HL-60 (cell line): ENCODE measurements around the gene TATDN2.

ENCODE experiments used
- DNase-seq, 2 experiments: peaks; one replicate each; pipeline ENCODE4 v3.0.0-alpha.2; 2010 to 2020; ENCODE audit warnings: low read depth in 1 of 2, low spot score in 1 of 2
- H3K27ac ChIP-seq: fragments of 250-450 bp; sonication (Bioruptor Pico); replicated peaks from 2 replicates; pipeline ENCODE4 v1.5.1; 2020; ENCODE audit warnings: mild to moderate bottlenecking, moderate library complexity
- H3K27me3 ChIP-seq: fragments of 250-450 bp; sonication (Bioruptor Pico); 2 replicates; pipeline ENCODE4 v1.5.1; 2021; ENCODE audit warnings: mild to moderate bottlenecking, moderate library complexity; ENCODE audit not compliant: insufficient read depth, poor library complexity, severe bottlenecking
- H3K4me3 ChIP-seq: replicated peaks from 2 replicates; pipeline ENCODE4 v1.5.1; 2011; ENCODE audit warnings: mild to moderate bottlenecking, control low read depth, low read length; ENCODE audit not compliant: insufficient read depth
- CTCF ChIP-seq: IDR thresholded peaks from one replicate; pipeline ENCODE4 v1.5.1; 2011; ENCODE audit warnings: low read length, control low read depth, inconsistent platforms; ENCODE audit not compliant: insufficient read depth
- GABPA ChIP-seq: IDR thresholded peaks from 2 replicates; pipeline ENCODE4 v1.6.1; 2012; ENCODE audit warnings: low read depth
- POLR2AphosphoS5 ChIP-seq: IDR thresholded peaks from 2 replicates; pipeline ENCODE4 v1.6.1; 2012; ENCODE audit warnings: low read depth
- REST ChIP-seq: IDR thresholded peaks from 2 replicates; pipeline ENCODE4 v1.6.1; 2012; ENCODE audit warnings: low read depth; ENCODE audit not compliant: insufficient replicate concordance
- SPI1 ChIP-seq: IDR thresholded peaks from 2 replicates; pipeline ENCODE4 v1.6.1; 2012; ENCODE audit warnings: low read depth, mild to moderate bottlenecking, borderline replicate concordance

TATDN2 gene

GRCh38 chr3:10281951-10282350 is 33.7 kb downstream of the TATDN2 start:
- TF ChIP-seq CTCF (no peak), SPI1 (no peak), GABPA (no peak), REST (no peak), POLR2AphosphoS5 (no peak)
- Histone ChIP-seq H3K27me3 (no peaks in the 10 kb centered on the region), H3K4me3 (no peak overlapping the region), H3K27ac (no peak overlapping the region)
- no peak for DNase-seq

- Histone ChIP-seq H3K4me3 (no peak overlapping the region), H3K27me3 (no peaks in the 10 kb centered on the region), H3K27ac (no peak overlapping the region)
- no peak for TF ChIP-seq POLR2AphosphoS5
- TF ChIP-seq GABPA = no peak
- no peak for TF ChIP-seq CTCF
- TF ChIP-seq REST = no peak
- TF ChIP-seq SPI1 = no peak
- no peak for DNase-seq
Measured at GRCh38 chr3:10283638-10284037, 35.4 kb downstream of the TATDN2 start.

GRCh38 chr3:10284496-10284895 is 36.2 kb downstream of the TATDN2 start:
- Histone ChIP-seq H3K27me3 (no peaks in the 10 kb centered on the region), H3K4me3 (no peak overlapping the region), H3K27ac (no peak overlapping the region)
- TF ChIP-seq GABPA = no peak
- no peak for TF ChIP-seq REST
- TF ChIP-seq POLR2AphosphoS5 = no peak
- TF ChIP-seq CTCF = no peak
- no peak for TF ChIP-seq SPI1
- no peak for DNase-seq
